Activated naive CD4-positive, alpha-beta T cell treated with anti-CD3 and anti-CD28 coated beads, Interleukin-2, amount 50 U/mL, for 72 hours (primary cell): ENCODE measurements around the gene ZC3H13. TPM values are rescaled to one million over a fixed set of nuclear protein-coding genes. Genes with fewer than 3 reads are reported as not detected.

Experiments
- ATAC-seq, 2 donors: fragments of 150-1000 bp; cut with Tn5 transposase; 2 replicates each; pipeline ENCODE4 v1.10.0; 2021; ENCODE audit warnings: mild to moderate bottlenecking in 2 of 2, moderate library complexity in 2 of 2
- DNase-seq, 2 donors: peaks; one replicate each; pipeline ENCODE4 v3.0.0; 2021 to 2022; ENCODE audit warnings: low spot score in 2 of 2
- H3K27ac Mint-ChIP-seq, 2 donors: one replicate each; pipeline ENCODE4 v1.8.0; 2022; ENCODE audit warnings: mild to moderate bottlenecking in 2 of 2, mixed read lengths in 2 of 2
- H3K36me3 Mint-ChIP-seq, 2 donors: one replicate each; pipeline ENCODE4 v1.8.0; 2022; ENCODE audit warnings: mixed read lengths in 2 of 2
- H3K9me3 Mint-ChIP-seq, 2 donors: one replicate each; pipeline ENCODE4 v1.8.0; 2022; ENCODE audit warnings: mixed read lengths in 2 of 2
- total RNA-seq, 2 donors: library from RNA; stranded (reverse); gene quantifications; one replicate each; pipeline ENCODE4 v1.2.3, GENCODE V29; 2022

Gene ZC3H13
- total RNA-seq, 2 donors from 2014 or later: 36.9 to 47.9 TPM

DNA sequence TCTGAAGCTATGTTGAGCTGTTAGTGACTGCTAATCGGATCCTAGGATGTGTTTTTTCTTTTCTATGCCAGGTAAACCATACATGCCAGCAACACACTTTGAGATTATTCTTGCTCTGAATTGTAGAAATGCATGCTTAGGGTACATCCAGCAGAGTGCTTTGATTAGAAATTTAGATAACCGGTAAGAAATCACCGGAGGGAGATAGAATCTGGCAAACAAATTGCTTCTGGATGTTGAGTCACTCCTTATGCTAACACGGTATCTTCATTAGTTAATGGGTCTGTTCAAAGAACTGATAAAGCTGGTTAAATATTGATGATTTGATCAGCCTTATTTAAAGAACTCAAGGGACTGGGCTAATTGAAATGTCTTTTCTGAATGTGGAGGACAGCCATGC is 115.9 kb downstream of the ZC3H13 start:
- Mint-ChIP-seq H3K36me3 (no peaks in the 10 kb centered on the region), H3K27ac (no peak overlapping the region), H3K9me3 (no peaks in the 10 kb centered on the region)
- DNase-seq: no peak
- no peak for ATAC-seq

DNA sequence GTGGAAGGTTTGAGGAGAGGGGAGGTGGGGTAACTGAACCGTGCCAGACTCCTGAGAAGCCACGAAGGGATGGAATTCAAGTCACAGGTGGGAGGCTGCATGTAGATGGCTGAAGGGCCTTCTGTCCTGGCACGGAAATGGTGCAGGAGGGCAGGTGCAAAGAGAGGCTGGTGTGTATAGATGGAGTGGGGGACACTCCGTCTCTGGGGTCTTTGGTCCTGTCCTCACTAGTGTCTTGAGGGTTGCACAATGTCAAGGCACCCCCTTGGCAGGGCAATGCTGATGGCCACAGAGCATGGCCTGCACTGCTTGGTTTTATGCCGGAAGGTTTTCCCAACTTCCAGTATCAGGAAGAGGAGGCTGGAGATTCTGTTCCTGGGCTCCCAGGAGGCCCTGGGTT is 118.3 kb downstream of the ZC3H13 start:
- H3K9me3 Mint-ChIP-seq: no peaks in the 10 kb centered on the region
- DNase-seq (no peak), ATAC-seq (no peak)
- no peaks in the 10 kb centered on the region for H3K36me3 Mint-ChIP-seq
- no peak overlapping the region for H3K27ac Mint-ChIP-seq

DNA sequence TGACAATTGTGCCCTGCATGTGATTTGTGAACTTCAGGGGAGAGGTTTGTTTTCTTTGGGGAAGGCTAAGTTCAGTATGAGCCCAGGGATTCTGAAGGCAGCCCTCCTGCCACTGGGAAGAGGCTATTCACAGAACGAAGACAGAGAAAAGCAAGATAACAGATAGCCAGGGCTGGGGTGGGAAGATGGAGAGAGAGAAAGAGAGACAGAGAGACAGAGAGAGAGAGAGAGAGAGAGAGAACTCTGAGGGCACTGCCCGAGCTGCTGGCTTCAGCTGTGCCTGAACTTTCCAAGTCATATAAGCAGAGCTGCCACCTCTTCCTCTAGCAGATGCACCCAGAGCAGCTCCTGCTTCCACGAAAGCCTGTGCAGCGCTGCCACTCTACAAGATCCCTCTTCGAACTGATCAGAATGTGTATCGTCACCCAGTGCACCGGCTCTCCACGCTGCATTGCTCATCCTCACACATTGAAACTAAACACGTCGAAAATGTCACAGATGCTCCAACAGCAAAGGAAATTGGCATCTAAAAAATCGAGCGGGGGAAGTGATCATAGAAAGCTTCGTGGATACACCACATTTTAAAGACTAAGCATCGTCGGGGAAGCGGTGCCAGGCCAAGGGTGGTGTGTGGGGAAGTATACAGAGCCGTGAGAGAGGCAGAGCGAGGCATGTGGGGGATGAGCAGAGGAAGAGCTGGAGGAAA is 119.2 kb downstream of the ZC3H13 start:
- Mint-ChIP-seq H3K27ac (no peak overlapping the region), H3K36me3 (no peaks in the 10 kb centered on the region), H3K9me3 (no peaks in the 10 kb centered on the region)
- ATAC-seq (peak in 1 of 2 donors; percentile 82), DNase-seq (no peak)

DNA sequence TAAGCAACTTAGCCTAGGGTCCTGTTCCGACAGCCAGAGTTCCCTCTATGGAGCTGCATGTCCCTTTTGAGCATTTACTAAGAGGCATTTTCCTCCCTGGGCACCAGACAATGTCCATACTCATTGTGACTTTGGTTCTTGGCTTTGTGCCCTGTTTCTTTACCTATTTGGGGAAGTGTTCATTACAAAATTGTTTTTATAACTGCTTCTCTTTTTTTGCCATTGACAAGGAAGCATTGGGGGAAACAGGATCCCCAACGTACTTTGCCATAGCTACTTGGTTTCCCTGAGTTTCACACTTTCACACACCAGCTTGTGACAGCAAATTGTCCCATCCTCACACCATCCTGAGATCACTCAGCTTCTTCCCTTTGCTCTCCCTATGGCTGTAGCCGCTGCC is 119.9 kb downstream of the ZC3H13 start:
- DNase-seq: no peak
- H3K9me3 Mint-ChIP-seq: no peaks in the 10 kb centered on the region
- no peak overlapping the region for H3K27ac Mint-ChIP-seq
- H3K36me3 Mint-ChIP-seq: no peaks in the 10 kb centered on the region
- ATAC-seq: no peak

DNA sequence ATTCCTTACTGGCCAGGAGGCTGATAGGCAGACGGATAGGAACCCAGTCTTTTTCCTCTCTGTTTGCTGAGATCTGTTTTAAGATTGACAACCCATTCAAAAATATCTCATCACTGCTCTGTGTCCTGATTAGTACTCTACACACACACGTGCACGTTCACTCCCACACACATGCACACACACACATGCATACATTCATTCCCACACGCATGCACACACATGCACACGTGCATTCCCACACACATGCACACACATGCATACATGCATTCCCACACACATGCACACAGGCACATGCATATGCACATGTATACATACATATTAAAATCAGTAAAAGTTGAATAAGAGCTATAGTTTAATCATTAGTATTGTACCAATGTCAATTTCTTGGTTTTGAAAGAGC is 120.4 kb downstream of the ZC3H13 start:
- ATAC-seq (no peak), DNase-seq (no peak)
- H3K9me3 Mint-ChIP-seq: no peaks in the 10 kb centered on the region
- no peaks in the 10 kb centered on the region for H3K36me3 Mint-ChIP-seq
- H3K27ac Mint-ChIP-seq: no peak overlapping the region

DNA sequence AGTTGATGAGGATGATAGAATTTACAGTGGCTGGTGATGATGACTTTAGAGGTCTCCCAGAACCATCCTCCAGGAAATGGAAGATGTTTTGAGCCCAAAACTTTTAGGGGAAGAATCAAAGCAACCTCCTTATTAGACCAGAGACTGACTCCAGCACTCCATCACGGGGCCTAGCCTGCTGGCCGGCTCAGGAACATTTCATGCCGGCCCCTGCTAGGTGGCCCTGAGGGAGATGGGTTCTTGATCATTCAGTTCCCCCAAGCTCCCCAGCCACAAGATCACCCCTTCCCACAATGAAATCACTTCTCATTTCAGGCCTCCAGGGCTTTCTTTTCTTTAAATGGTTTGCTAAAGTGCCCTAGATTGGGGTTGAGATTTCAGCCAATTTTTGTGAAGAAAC is 121.3 kb downstream of the ZC3H13 start:
- ATAC-seq: no peak

DNA sequence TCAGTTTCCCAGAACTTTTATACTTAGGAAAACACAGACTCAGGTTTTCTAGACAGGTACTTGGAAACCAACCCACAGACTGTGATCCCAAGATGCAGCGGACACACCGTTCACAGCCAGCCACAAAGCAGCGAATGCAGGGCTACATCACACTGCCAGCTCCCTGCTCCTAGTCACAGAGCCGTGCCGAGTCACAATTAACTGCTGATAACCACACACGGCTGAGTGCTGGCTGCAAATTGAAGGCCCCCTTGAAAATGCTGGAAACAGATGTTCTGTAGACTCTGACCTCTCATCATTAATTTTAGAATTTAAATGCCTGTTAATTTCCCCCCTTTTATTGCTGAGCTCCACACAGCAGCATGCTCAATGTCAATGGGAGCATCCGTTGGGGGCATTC is 122.4 kb downstream of the ZC3H13 start:
- no peak for ATAC-seq
- DNase-seq: no peak
- no peak overlapping the region for H3K27ac Mint-ChIP-seq
- H3K9me3 Mint-ChIP-seq: no peaks in the 10 kb centered on the region
- no peaks in the 10 kb centered on the region for H3K36me3 Mint-ChIP-seq

More for the DNA sequence above, 121.3 kb downstream of the ZC3H13 start:
- H3K36me3 Mint-ChIP-seq: no peaks in the 10 kb centered on the region
- DNase-seq: no peak
- H3K27ac Mint-ChIP-seq: no peak overlapping the region
- no peaks in the 10 kb centered on the region for H3K9me3 Mint-ChIP-seq

DNA sequence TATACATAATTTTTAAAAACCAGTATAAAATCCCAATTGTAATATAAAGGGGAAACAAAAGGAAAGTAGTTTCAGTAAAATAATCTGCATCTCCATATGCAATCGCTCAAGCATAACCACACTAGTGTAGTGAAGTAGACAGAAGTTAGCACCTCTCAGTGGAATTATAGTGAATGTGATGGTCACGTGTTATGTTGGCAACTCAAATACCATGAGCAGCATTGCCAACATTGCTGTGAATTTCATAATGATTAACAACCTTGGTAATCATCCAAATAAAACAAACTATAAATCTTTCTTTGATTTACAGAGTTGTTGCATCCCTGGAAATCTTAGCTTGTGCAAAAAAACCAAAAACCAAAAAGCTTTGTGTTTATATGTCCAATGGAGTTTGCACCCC is 123.7 kb downstream of the ZC3H13 start:
- DNase-seq (no peak), ATAC-seq (no peak)
- H3K27ac Mint-ChIP-seq: no peak overlapping the region
- H3K36me3 Mint-ChIP-seq: no peaks in the 10 kb centered on the region
- H3K9me3 Mint-ChIP-seq: no peaks in the 10 kb centered on the region

DNA sequence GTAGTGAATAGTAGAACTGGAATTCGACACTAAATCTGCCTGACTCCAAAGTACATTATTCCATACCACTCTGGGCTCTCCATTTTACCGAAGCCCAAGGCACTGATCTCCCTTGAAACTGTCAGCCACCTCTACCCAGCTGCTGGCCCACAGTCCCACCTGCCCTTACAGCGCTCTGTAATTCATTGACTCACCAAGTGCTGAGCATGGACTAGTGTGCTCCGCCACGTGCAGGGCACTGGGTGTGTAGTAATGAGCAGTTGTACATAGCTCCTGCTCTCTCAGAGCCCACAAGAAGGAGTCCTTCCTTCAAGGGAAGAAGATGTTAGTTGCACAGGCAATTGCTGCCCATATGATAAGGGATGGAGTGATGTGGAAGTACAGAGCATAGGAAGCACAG is 124.4 kb downstream of the ZC3H13 start:
- no peak overlapping the region for H3K27ac Mint-ChIP-seq
- no peaks in the 10 kb centered on the region for H3K36me3 Mint-ChIP-seq
- no peak for DNase-seq
- no peak for ATAC-seq
- no peaks in the 10 kb centered on the region for H3K9me3 Mint-ChIP-seq

DNA sequence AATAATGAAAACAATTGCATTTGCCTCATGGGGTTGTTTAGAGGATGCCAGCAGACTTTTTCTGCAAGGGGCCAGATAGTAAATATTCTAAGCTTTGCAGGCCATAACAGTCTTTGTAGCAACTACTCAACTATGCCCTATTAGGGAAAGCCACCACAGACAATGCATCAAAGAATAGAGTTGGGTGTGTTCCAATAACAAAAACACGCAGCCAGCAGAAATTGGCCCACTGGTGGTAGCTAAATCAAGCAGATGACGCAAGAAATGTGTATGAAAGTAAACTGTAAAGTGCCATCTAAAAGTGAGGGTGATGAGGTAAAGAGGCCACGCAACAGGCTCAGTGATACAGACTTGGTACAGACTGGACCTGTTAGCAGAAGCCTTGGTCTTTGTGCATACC is 125.8 kb downstream of the ZC3H13 start:
- H3K27ac Mint-ChIP-seq: no peak overlapping the region
- no peaks in the 10 kb centered on the region for H3K36me3 Mint-ChIP-seq
- no peak for DNase-seq
- ATAC-seq: no peak
- H3K9me3 Mint-ChIP-seq: no peaks in the 10 kb centered on the region

DNA sequence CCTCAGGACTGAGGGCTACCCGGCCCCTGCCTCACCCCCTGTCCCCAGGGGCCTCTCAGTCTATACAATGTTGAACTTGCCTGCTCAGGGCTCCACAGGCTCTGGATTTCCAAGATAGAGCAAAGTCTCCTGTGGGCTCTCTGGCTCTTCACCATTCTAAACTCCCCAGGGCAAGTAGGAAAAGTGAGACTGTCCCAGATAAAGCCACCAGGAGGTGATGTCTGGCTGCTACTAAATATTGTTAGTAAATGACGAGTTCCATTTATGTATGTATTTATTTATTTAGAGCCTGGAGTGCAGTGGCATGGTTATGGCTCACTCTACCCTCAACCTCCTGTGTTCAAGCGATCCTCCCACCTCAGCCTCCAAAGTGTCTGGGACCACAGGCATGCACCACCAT is 127.4 kb downstream of the ZC3H13 start:
- DNase-seq (no peak), ATAC-seq (no peak)
- Mint-ChIP-seq H3K36me3 (no peaks in the 10 kb centered on the region), H3K27ac (peak overlapping the region in 1 of 2 donors; percentile 86), H3K9me3 (no peaks in the 10 kb centered on the region)

DNA sequence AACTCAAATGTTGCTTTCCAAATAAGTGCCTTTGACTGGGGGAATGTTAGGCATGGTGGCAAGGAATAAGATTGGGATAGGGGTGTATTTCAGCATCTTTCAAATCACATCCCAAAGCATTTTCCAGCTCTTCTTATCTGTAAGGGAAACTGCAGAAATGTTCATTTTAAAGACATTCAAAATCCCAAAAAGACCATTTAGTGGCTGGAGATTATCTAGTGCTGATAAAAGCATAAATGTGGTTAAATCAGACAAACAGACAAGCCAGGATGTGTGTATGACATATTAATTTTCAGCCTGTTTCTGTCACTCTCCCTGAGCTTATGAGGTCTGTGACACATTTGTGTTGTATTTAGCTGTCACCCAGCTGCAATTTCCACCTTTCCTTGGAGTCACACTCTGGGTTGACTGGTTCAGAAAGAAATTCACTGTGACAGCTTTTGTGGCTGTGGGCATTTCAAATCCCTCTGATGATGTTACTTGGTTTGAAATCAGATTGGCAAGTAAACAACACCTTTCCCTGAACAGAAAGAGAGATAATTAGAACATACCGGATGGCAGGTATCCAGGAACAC is 131.3 kb downstream of the ZC3H13 start:
- H3K36me3 Mint-ChIP-seq: no peaks in the 10 kb centered on the region
- H3K9me3 Mint-ChIP-seq: no peaks in the 10 kb centered on the region
- ATAC-seq: no peak
- peak overlapping the region in 1 of 2 donors; percentile 53 for H3K27ac Mint-ChIP-seq
- no peak for DNase-seq

DNA sequence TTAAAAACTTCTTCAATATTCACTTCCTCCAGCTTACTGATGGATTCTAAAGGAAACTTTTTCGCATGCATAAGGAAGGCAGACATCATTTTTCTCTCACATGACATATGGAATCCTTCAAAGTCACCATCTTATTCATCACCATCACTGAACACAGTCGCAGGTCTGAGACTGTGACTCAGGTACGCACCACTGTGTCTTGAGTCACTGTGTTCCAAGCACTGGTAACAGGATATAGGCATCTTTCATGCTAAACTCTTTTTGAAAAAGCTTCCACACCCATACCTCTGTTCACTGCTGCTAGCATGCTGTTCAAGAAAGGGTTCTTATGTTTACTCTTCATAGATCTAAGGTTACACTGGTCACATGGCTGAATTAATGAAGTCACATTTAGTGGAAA is 133.9 kb downstream of the ZC3H13 start:
- H3K36me3 Mint-ChIP-seq: no peaks in the 10 kb centered on the region
- DNase-seq: no peak
- H3K27ac Mint-ChIP-seq: no peak overlapping the region
- no peaks in the 10 kb centered on the region for H3K9me3 Mint-ChIP-seq
- peak; percentile 84 to 96 for ATAC-seq

DNA sequence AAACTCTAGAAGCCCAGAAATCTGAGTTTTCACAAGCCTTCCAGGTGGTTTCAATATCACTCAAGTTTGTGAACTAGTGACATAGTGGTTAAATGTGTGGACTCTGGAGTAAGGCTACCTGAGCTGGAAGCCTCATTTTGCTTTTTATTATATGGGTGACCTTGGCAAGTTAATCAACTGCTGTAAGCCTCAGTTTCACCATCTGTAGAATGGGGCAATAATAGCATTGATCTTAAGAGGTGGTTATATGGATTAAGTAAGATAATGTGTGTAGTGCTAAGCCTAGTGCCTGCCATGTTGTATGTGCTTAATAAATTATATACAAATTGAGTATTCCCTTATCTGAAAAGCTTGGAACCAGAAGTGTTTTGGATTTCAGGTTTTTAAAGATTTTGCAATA is 135.5 kb downstream of the ZC3H13 start:
- Mint-ChIP-seq H3K36me3 (no peaks in the 10 kb centered on the region), H3K9me3 (no peaks in the 10 kb centered on the region), H3K27ac (no peak overlapping the region)
- no peak for DNase-seq
- peak; percentile 28 to 63 for ATAC-seq

DNA sequence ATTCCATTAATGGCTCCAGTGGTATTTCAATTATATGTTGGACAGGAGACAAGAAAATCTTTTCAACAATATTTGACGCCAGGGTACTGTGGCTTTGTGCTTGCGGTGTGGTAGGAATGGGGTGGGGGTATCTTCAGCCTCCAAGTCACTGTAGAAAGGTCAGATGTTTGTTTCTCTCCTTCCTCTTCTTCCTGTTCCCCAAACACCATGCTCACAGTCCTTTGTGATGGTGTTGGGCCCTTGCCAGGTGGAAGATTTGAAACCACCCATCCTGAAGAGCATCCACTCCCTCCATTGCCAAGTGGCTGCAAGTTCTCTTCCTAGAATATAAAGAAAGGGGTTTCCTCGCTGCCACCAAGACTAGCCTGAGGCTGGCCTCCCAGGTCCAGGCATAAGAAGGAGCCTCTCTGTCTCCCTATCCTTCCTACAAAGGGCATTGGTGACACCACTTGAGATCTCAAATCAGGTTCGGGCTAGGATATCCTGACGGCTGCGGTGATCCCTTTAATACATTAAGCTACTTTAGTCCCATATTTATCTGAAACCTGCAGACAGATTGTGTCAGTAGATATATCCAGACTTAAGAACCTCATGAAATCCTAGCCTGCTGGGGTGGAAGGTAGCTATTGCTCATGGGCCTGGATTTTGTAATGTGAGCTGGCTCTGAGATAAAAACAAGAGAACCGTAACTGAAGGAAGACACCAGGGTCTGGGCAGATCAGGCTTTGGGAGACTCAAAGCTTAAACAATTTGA is 136.7 kb downstream of the ZC3H13 start:
- DNase-seq (no peak), ATAC-seq (no peak)
- Mint-ChIP-seq H3K9me3 (no peaks in the 10 kb centered on the region), H3K27ac (peak overlapping the region in 1 of 2 donors; percentile 32), H3K36me3 (no peaks in the 10 kb centered on the region)

DNA sequence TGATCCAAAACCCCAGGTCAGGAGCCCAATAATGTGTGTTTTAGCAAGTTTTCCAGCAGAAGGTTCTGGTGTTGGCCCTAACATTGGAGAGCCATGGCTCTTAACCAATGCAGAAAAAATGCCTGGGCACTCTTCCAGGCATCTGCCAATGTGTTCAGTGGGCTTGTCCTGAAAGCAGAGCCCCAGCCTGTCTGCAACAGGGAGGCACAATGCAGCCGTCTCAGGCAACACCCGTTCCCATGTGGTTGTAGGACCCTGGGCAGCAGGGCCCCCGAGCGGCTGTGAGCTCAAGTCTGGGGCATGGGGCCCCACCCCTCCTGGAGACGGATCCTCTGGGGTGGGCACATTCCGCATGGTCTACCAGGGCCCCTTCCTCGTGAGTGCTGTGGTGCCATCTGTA is 142.9 kb downstream of the ZC3H13 start:
- no peak for DNase-seq
- Mint-ChIP-seq H3K27ac (no peak overlapping the region), H3K9me3 (no peaks in the 10 kb centered on the region), H3K36me3 (no peaks in the 10 kb centered on the region)
- no peak for ATAC-seq

DNA sequence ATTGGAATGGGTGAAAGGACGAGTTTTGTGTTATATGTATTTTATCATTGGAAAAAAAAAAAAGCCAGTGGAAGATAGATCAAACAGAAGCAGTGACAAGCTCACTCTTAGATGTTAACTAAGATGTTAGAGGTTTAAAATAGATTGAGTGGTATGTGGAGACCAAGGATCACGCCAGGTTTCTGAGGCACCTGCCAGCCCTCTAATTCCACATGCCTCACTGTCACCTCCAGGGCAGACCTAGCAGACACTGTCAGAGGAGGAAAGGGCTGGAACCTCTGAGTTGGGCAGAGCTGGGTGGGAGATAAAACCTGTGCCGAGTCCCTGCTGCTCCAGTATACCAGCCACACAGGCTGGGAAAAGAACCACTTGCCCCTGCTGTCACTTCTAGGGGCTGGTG is 143.5 kb downstream of the ZC3H13 start:
- no peaks in the 10 kb centered on the region for H3K9me3 Mint-ChIP-seq
- H3K36me3 Mint-ChIP-seq: no peaks in the 10 kb centered on the region
- ATAC-seq: no peak
- no peak overlapping the region for H3K27ac Mint-ChIP-seq
- DNase-seq: no peak

DNA sequence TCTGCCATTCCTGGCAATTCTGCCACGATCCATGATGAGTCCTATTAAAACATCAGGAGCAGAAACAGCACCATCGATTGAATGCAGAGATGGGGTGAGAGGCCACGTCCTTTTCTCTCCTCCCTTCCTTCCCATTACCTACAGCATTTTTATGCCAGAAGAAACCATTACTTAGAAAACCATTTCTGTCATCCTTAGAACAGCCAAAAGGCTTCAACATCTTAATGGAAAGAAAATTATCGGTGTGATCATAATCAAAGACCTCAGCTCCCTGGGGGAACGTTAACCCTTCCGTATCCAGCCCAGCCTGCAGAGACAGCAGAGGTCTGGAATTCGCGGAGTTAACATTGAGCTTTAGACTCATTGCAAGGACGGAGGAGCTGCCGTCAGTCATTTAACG is 145.0 kb downstream of the ZC3H13 start:
- ATAC-seq (no peak), DNase-seq (no peak)
- no peaks in the 10 kb centered on the region for H3K9me3 Mint-ChIP-seq
- H3K27ac Mint-ChIP-seq: no peak overlapping the region
- no peaks in the 10 kb centered on the region for H3K36me3 Mint-ChIP-seq
